Measurements from ENCODE around the gene IFIT3.
"Not testable (repeated sequence)": the region's sequence is repeated elsewhere in the genome, so short reads cannot be mapped to it uniquely, and the experiment has no call there.

GRCh38 chr10:89318047-89318446 is 9.8 kb upstream of the IFIT3 start:
- not testable (repeated sequence) for TF ChIP-seq ZNF282 (CRISPR knock-in tag; IDR thresholded peaks at IDR 0.05); SAP30 (IDR thresholded peaks at IDR 0.05; ENCODE audit: borderline replicate concordance, insufficient read depth, low read depth, low read length, poor library complexity, severe bottlenecking); BRF1 (IDR thresholded peaks at IDR 0.05; ENCODE audit: borderline replicate concordance, extremely low read depth, insufficient read length); SPI1 (IDR thresholded peaks at IDR 0.05; ENCODE audit: borderline replicate concordance, low read depth, low read length); HIVEP1 (CRISPR knock-in tag; IDR thresholded peaks at IDR 0.05); EP300 (IDR thresholded peaks at IDR 0.05; ENCODE audit: low read length); CTCF (IDR thresholded peaks at IDR 0.05 in 2 of 3, conservative IDR thresholded peaks at IDR 0.05 in 1 of 3; ENCODE audit: insufficient read depth in 2 of 3, low read depth in 1 of 3, low read length in 3 of 3); PHF8 (IDR thresholded peaks at IDR 0.05; ENCODE audit: borderline replicate concordance, low read length); ELK1 (CRISPR knock-in tag; IDR thresholded peaks at IDR 0.05); GABPB1 (CRISPR knock-in tag; IDR thresholded peaks at IDR 0.05); PCBP1 (IDR thresholded peaks at IDR 0.05; ENCODE audit: low read depth, low read length, poor library complexity, severe bottlenecking)
- TF ChIP-seq, protein P1, sequence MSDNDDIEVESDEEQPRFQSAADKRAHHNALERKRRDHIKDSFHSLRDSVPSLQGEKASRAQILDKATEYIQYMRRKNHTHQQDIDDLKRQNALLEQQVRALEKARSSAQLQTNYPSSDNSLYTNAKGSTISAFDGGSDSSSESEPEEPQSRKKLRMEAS (CRISPR knock-in tag; IDR thresholded peaks at IDR 0.05), result not testable (repeated sequence)

Data from K562 (cell line).